ENCODE measurements around the gene PDE11A. TPM values are rescaled to one million over a fixed set of nuclear protein-coding genes. Genes with fewer than 3 reads are reported as not detected.

The PDE11A gene
- total RNA-seq, 1 experiment from 2014 or later, result 0.61 TPM

- ChIA-PET RAD21 (ENCODE audit: low non-redundant PET in 1 of 2, low total read pairs in 2 of 2, uncharacterized antibody in 2 of 2, unreplicated experiment in 2 of 2) (no interaction called here), CTCF (no interaction called here), POLR2A (no interaction called here)
- no peaks in the 10 kb centered on the region for H3K9me2 ChIP-seq (ENCODE audit: insufficient read depth)
- no peak for ATAC-seq
- DNase-seq (ENCODE audit: low read depth, low spot score), result no peak
- BruUV-seq (replicated peaks), result no TSS peak
- no peak overlapping the region for H3K4me2 ChIP-seq (ENCODE audit: low read length)
- intact Hi-C loops (cut with micrococcal nuclease), result no loop called here
- no peaks in the 10 kb centered on the region for H3K9me3 ChIP-seq (ENCODE audit: control insufficient read depth in 1 of 2, insufficient read depth in 1 of 2, low read depth in 1 of 2, low read length in 2 of 2)
- H3K9ac ChIP-seq (ENCODE audit: low read length), result no peak overlapping the region
- no peaks in the 10 kb centered on the region for H3K36me3 ChIP-seq (ENCODE audit: control insufficient read depth in 1 of 2, insufficient read depth in 2 of 2, low read length in 2 of 2)
- no peaks in the 10 kb centered on the region for H4K20me1 ChIP-seq (ENCODE audit: insufficient read depth)
- H3K79me2 ChIP-seq (ENCODE audit: insufficient read depth, low read length), result no peaks in the 10 kb centered on the region
- no peaks in the 10 kb centered on the region for H3K27me3 ChIP-seq (ENCODE audit: insufficient read depth, low read length)
- no peak overlapping the region for H3K27ac ChIP-seq (ENCODE audit: low read depth, low read length)
- no peak overlapping the region for H2AFZ ChIP-seq (ENCODE audit: low read depth, low read length, poor library complexity, severe bottlenecking)
- H3K4me3 ChIP-seq (replicated peaks in 1 of 2; ENCODE audit: low read depth in 1 of 2, low read length in 2 of 2), result no peak overlapping the region
- peaks cover 20 to 32% of the 10 kb centered on the region in 2 experiments for H3K4me1 ChIP-seq (ENCODE audit: control insufficient read depth in 1 of 2, insufficient read depth in 2 of 2, low read length in 2 of 2)
- TF ChIP-seq ZFX (IDR thresholded peaks at IDR 0.05) (no peak), MAX (IDR thresholded peaks at IDR 0.05) (no peak), TCF7L2 (IDR thresholded peaks at IDR 0.05; ENCODE audit: borderline replicate concordance, extremely low read depth, insufficient read depth, insufficient read length) (no peak), SP1 (IDR thresholded peaks at IDR 0.05; ENCODE audit: low read depth) (no peak), EZH2 (IDR thresholded peaks at IDR 0.05) (no peak), CBX3 (IDR thresholded peaks at IDR 0.05; ENCODE audit: low read depth) (no peak), ELF1 (IDR thresholded peaks at IDR 0.05; ENCODE audit: borderline replicate concordance, low read depth) (no peak), YY1 (IDR thresholded peaks at IDR 0.05; ENCODE audit: extremely low read depth, insufficient replicate concordance, low read depth, low read length) (no peak), POLR2A (IDR thresholded peaks at IDR 0.05; ENCODE audit: borderline replicate concordance, extremely low read depth, insufficient read depth, insufficient read length) (no peak)
These were observed 3.6 kb upstream of the PDE11A start for GRCh38 chr2:178076130-178076529.

- Histone ChIP-seq H3K27ac (ENCODE audit: low read depth, low read length) (no peak overlapping the region), H3K9me3 (ENCODE audit: control insufficient read depth in 1 of 2, insufficient read depth in 1 of 2, low read depth in 1 of 2, low read length in 2 of 2) (no peaks in the 10 kb centered on the region), H3K9me2 (ENCODE audit: insufficient read depth) (no peaks in the 10 kb centered on the region), H3K4me2 (ENCODE audit: low read length) (peak overlapping the region; percentile 59), H3K79me2 (ENCODE audit: insufficient read depth, low read length) (no peaks in the 10 kb centered on the region), H2AFZ (ENCODE audit: low read depth, low read length, poor library complexity, severe bottlenecking) (peak overlapping the region; percentile 99), H3K4me3 (replicated peaks in 1 of 2; ENCODE audit: low read depth in 1 of 2, low read length in 2 of 2) (peak overlapping the region in 1 of 2 experiments; percentile 22; a peak in 2 of 4 replicates), H3K4me1 (ENCODE audit: control insufficient read depth in 1 of 2, insufficient read depth in 2 of 2, low read length in 2 of 2) (peaks cover 20 to 32% of the 10 kb centered on the region in 2 experiments), H3K9ac (ENCODE audit: low read length) (no peak overlapping the region), H3K36me3 (ENCODE audit: control insufficient read depth in 1 of 2, insufficient read depth in 2 of 2, low read length in 2 of 2) (no peaks in the 10 kb centered on the region), H3K27me3 (ENCODE audit: insufficient read depth, low read length) (no peaks in the 10 kb centered on the region), H4K20me1 (ENCODE audit: insufficient read depth) (no peaks in the 10 kb centered on the region)
- ChIA-PET RAD21 (ENCODE audit: low non-redundant PET in 1 of 2, low total read pairs in 2 of 2, uncharacterized antibody in 2 of 2, unreplicated experiment in 2 of 2) (no interaction called here), CTCF (no interaction called here), POLR2A (no interaction called here)
- BruUV-seq (replicated peaks), result no TSS peak
- no peak for DNase-seq (ENCODE audit: low read depth, low spot score)
- intact Hi-C loops (cut with micrococcal nuclease), result no loop called here
- no peak for ATAC-seq
- TF ChIP-seq POLR2AphosphoS5 (IDR thresholded peaks at IDR 0.05; ENCODE audit: low read depth, low read length), result no peak
- TF ChIP-seq ELF1 (IDR thresholded peaks at IDR 0.05; ENCODE audit: borderline replicate concordance, low read depth), result no peak
- no peak for TF ChIP-seq CEBPB (IDR thresholded peaks at IDR 0.05; ENCODE audit: low read depth)
- TF ChIP-seq POLR2A (IDR thresholded peaks at IDR 0.05; ENCODE audit: borderline replicate concordance, extremely low read depth, insufficient read depth, insufficient read length), result no peak
- TF ChIP-seq CTCF (IDR thresholded peaks at IDR 0.05 in 2 of 3, conservative IDR thresholded peaks at IDR 0.05 in 1 of 3; ENCODE audit: borderline replicate concordance in 1 of 3, insufficient read depth in 1 of 3, low read depth in 2 of 3, low read length in 2 of 3), result no peak
- TF ChIP-seq ZFX (IDR thresholded peaks at IDR 0.05), result no peak
- TF ChIP-seq ZNF274 (IDR thresholded peaks at IDR 0.05; ENCODE audit: low read depth, low read length), result no peak
- no peak for TF ChIP-seq YY1 (IDR thresholded peaks at IDR 0.05; ENCODE audit: extremely low read depth, insufficient replicate concordance, low read depth, low read length)
- TF ChIP-seq MAX (IDR thresholded peaks at IDR 0.05), result no peak
- TF ChIP-seq REST (IDR thresholded peaks at IDR 0.05; ENCODE audit: low read depth), result no peak
- TF ChIP-seq CBX3 (IDR thresholded peaks at IDR 0.05; ENCODE audit: low read depth), result 0 out of 2 replicates have a peak, but pooled peaks have one; percentile 36
- TF ChIP-seq JUND (IDR thresholded peaks at IDR 0.05), result peak; percentile 51
These were observed 2.4 kb upstream of the PDE11A start for GRCh38 chr2:178075006-178075326.
